ENCODE data around the gene ULK2.
"Not testable (repeated sequence)": the region's sequence is repeated elsewhere in the genome, so short reads cannot be mapped to it uniquely, and the experiment has no call there.

Gene ULK2

DNA sequence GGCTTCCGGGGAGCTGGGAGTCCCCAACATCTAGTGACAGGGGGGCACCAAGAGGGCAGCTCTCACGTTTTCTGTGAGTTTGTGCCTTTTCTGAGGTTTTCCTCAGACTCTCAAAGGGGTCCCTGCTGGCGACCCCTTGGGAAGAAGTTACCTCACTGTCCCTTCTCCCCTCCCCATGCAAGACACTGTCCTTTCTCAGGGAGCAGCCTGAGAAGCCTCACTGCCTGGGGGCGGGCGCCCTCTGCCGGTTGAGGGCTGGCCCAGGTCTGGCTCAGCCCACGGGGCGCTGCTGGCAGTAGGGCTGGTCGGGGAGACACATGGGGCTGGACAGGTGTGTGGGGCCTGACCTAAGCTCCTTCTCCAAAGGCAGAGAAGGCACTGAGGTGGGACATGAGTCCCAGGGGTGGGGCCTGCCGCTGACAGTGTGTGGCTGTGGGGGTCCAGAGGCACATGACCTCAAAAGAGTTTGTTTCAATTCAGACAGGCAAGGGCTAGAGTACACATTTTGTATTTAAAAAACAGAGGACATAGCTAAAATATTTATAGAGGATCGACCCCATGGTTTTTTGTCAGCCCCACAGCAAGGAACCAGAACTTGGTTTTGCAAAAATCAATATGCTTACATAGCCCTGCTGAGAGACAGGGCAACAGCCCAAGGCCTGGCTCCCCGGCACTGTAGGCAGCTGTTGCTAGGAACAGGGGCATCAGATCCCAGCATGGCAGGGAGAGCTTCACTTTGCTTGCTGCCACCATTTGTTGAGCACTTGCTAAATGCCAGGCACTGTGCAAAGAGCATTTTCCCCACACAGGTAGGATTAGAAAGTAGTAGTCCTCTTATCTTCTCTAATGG is 101.1 kb downstream of the ULK2 start:
- peak; percentile 53 to 59 for DNase-seq (ENCODE audit: low read depth in 2 of 2)

DNA sequence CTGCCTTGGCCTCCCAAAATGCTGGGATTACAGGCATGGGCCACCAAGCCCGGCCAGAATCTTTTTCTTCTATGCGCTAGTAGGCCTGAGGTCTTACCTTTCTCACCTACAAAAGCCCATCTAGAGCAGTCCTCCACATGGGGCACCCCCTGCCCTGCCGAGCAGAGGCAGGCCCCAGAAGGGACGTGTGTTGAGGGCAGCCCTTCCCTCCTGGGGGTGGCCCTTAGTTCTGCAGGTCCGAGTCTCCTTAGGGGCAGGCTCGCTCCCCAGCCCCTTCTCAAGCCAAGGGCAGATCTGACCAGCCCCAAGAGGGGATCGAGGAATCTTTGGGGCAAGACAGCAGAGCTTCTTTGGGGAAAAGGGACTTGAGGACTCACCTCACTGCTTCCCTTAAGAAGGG is 101.7 kb downstream of the ULK2 start:
- DNase-seq (ENCODE audit: low read depth in 2 of 2) = no peak

GRCh38 chr17:19763991-19764390 is 103.7 kb downstream of the ULK2 start:
- DNase-seq (ENCODE audit: low read depth in 2 of 2) = not testable (repeated sequence)

DNA sequence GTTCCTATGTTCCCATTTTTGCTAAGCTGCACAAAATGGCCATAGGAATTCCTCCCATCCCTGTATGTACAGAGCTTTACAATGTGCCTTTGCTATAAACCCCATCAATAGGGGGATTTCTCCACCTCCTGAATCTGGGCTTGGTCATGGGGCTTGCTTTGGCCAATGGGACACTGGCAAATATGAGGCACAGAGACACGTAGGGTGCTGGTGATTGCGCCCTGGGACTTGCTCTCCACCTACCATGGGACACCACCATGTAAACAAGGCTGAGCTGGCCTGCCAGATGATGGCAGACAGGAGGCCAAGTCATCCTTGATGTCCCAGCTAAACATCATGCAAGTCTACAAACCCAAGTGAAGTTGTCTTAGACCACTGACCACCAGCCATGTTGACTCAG is 104.3 kb downstream of the ULK2 start:
- DNase-seq (ENCODE audit: low read depth in 2 of 2) = no peak

DNA sequence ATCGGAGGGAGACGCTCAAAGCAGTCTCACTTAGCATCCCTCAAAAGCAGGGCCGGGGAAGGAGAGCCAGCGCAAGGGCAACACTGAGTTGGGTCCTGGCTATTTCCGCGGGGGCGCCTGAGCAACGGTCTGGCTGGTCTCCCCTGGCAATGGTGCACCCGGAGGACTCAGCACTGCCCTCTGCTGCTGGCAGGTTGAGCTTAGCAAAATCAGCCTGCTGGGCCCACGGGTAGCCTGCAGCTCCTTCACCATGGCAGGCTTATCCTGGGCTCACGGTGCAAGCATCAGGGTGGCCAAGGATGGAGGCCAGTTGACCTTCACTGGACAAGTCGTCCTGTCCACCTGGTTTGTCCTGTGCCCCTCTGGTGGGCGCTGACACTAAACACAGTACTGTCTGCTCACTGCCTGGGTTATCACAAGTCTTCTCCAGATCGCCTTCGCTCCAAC is 105.2 kb downstream of the ULK2 start:
- peak; percentile 25 to 46 for DNase-seq (ENCODE audit: low read depth in 2 of 2)

DNA sequence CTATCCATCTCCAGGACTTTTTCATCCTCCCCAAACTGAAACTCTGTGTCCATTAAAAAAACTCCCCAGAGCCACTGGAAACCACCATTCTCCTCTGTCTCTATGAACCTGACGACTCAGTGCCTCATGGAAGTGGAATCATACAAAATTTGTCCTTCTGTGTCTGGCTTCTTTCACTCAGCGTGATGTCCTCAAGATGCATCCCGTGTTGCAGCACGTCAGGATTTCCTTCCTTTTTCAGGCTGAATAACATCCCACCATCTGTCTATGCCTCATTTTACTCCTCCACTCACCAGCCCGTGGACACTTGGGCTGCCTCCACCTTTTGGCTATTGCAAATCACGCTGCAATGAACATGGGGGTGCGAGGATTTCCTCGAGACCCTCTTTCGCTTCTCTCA is 107.0 kb downstream of the ULK2 start:
- no peak for DNase-seq (ENCODE audit: low read depth in 2 of 2)

GRCh38 chr17:19759568-19760549 is 107.9 kb downstream of the ULK2 start:
- no peak for DNase-seq (ENCODE audit: low read depth in 2 of 2)

DNA sequence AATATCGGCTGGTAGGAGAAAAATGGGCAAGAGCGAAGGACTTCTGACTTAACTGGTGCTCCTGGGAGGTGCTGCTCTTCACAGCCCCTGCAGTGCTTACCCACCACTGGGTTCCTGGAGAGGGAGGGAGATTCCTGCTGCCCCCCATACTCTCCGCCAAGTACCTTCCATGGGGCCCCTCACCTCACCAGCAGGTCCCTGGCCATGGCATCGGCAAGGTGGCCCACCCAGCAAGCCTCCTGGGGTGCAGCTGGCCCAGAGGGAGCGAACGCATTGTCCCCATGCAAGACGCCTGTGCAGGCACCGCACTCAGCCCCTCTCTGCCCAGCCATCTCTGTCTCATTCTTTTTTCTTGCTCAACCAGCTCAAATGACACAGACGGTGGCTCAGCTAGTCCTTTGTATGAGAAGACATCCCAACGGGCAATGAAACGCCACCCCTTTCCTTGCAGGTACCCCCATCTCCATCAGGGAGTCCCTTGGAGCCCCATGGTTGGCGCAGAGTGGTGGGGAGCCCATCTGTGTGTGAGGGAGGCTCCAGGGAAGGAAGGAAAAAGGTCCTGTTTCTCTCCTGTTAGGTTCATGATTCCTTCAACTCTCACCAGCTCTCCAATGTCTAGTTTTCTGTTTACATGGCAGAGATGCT is 110.1 kb downstream of the ULK2 start:
- no peak for DNase-seq (ENCODE audit: low read depth in 2 of 2)

- DNase-seq (ENCODE audit: low read depth in 2 of 2) = no peak
Observed at GRCh38 chr17:19756546-19756945, 111.2 kb downstream of the ULK2 start.

- no peak for DNase-seq (ENCODE audit: low read depth in 2 of 2)
Observed at GRCh38 chr17:19755821-19756510, 111.8 kb downstream of the ULK2 start.

GRCh38 chr17:19755392-19755791 is 112.3 kb downstream of the ULK2 start:
- no peak for DNase-seq (ENCODE audit: low read depth in 2 of 2)

GRCh38 chr17:19753661-19754463 is 113.9 kb downstream of the ULK2 start:
- no peak for DNase-seq (ENCODE audit: low read depth in 2 of 2)

GRCh38 chr17:19753051-19753509 is 114.7 kb downstream of the ULK2 start:
- no peak for DNase-seq (ENCODE audit: low read depth in 2 of 2)

GRCh38 chr17:19752216-19753050 is 115.3 kb downstream of the ULK2 start:
- DNase-seq (ENCODE audit: low read depth in 2 of 2) = no peak

DNA sequence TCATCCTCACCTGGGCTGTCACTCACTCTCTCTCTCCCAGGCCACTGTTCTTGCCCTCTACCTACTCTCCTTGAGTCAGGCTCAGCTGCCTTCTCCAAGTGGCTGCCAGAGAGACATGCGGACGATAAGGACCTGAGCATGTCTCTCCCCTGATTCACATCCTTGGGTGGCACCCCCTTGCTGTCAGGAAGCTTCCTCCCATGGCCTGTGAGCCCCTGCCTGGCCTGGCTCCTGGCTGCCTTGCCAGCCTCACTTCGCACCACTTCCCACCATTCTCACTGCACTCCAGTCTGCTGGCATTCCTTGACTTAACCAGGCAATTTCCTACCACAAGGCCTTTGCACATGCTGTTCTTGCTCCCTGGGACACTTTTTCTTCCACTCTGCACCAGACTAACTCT is 116.9 kb downstream of the ULK2 start:
- no peak for DNase-seq (ENCODE audit: low read depth in 2 of 2)

- no peak for DNase-seq (ENCODE audit: low read depth in 2 of 2)
Observed at GRCh38 chr17:19750020-19750572, 117.6 kb downstream of the ULK2 start.

GRCh38 chr17:19748807-19749193 is 118.9 kb downstream of the ULK2 start:
- no peak for DNase-seq (ENCODE audit: low read depth in 2 of 2)

- DNase-seq (ENCODE audit: low read depth in 2 of 2) = no peak
Observed at GRCh38 chr17:19747829-19748806, 119.6 kb downstream of the ULK2 start, which contains the start of gene ALDH3A1. TSS of gene ALDH3A1 (minus strand) at chr17:19748298. CDS start at chr17:19745129, 3,169 bp downstream.

Data from stimulated activated CD8-positive, alpha-beta memory T cell treated with anti-CD3 and anti-CD28 coated beads, Interleukin-15, amount 100 ng/mL, for 48 hours (primary cell).